HepG2 (cell line): ENCODE results near the gene TPSB2. TPM values are rescaled to one million over a fixed set of nuclear protein-coding genes. Genes with fewer than 3 reads are reported as not detected.

Source experiments
- ARNT ChIP-seq: fragments of 450-650 bp; IDR thresholded peaks from 2 replicates; pipeline ENCODE4 v1.6.1; 2017
- NR3C1 ChIP-seq: sonication (generic); formaldehyde crosslinking; IDR thresholded peaks from 2 replicates; pipeline ENCODE4 v1.4.0; 2020; ENCODE audit warnings: missing genetic modification reagents
- SNAPC2 ChIP-seq: sonication (generic); formaldehyde crosslinking; IDR thresholded peaks from 2 replicates; pipeline ENCODE4 v1.8.1; 2022; ENCODE audit warnings: mild to moderate bottlenecking, missing genetic modification reagents
- ZBTB20 ChIP-seq: sonication (generic); formaldehyde crosslinking; IDR thresholded peaks from 2 replicates; pipeline ENCODE4 v1.8.1; 2023; ENCODE audit warnings: missing genetic modification reagents, low read depth, mild to moderate bottlenecking, borderline replicate concordance
- ZNF350 ChIP-seq: sonication (generic); formaldehyde crosslinking; IDR thresholded peaks from 2 replicates; pipeline ENCODE4 v1.4.0; 2020; ENCODE audit warnings: mild to moderate bottlenecking, low read depth, missing genetic modification reagents, borderline replicate concordance
- ZNF407 ChIP-seq: sonication (generic); formaldehyde crosslinking; IDR thresholded peaks from one replicate; pipeline ENCODE4 v1.5.1; 2020; ENCODE audit warnings: mild to moderate bottlenecking, missing genetic modification reagents; ENCODE audit errors: not compliant biosample characterization
- ZNF468 ChIP-seq: sonication (generic); formaldehyde crosslinking; IDR thresholded peaks from 2 replicates; pipeline ENCODE4 v1.8.0; 2022; ENCODE audit warnings: mild to moderate bottlenecking, moderate library complexity, missing genetic modification reagents
- ZNF577 ChIP-seq: sonication (generic); formaldehyde crosslinking; IDR thresholded peaks from 2 replicates; pipeline ENCODE4 v1.4.0; 2020; ENCODE audit warnings: mild to moderate bottlenecking, low read depth, missing genetic modification reagents, borderline replicate concordance
- polyA plus RNA-seq, 8 experiments: library from polyadenylated mRNA; depleted of rRNA in 3 of 8; stranded (reverse) in 7 of 8; unstranded in 1 of 8; fragments of >200 nt; fragmentation: Illumina TruSeq in 4 of 8; extraction: Trizol in 4 of 8; gene quantifications; 2 replicates each; pipeline versions ENCODE4 v1.2.1 to v1.2.3, GENCODE V29; 2011 to 2016; ENCODE audit warnings: low read depth in 4 of 8, missing spikeins in 1 of 8, mixed read lengths in 1 of 8; ENCODE audit not compliant: insufficient read depth in 1 of 8
- total RNA-seq, 5 experiments: library from RNA; depleted of rRNA; stranded (reverse); fragments of >200 nt; fragmentation: Illumina TruSeq; extraction: Trizol; gene quantifications; 2 replicates each; pipeline ENCODE4 v1.2.3, GENCODE V29; 2016; ENCODE audit warnings: low read depth in 1 of 5
- TF ChIP-seq, protein P1 (sequence below): IDR thresholded peaks from 2 replicates; pipeline ENCODE4 v1.6.1; 2018; ENCODE audit warnings: missing genetic modification reagents, mild to moderate bottlenecking, missing compliant biosample characterization

TPSB2 gene
- total and polyA plus RNA-seq, 2 of the 13 experiments (the other 11 are each of a cell fraction or from before 2014, with no cell fraction given) = not detected

GRCh38 chr16:1218930-1219611, 10.9 kb downstream of the TPSB2 start (continued):
- TF ChIP-seq ZNF407 = no peak
- TF ChIP-seq, protein P1, sequence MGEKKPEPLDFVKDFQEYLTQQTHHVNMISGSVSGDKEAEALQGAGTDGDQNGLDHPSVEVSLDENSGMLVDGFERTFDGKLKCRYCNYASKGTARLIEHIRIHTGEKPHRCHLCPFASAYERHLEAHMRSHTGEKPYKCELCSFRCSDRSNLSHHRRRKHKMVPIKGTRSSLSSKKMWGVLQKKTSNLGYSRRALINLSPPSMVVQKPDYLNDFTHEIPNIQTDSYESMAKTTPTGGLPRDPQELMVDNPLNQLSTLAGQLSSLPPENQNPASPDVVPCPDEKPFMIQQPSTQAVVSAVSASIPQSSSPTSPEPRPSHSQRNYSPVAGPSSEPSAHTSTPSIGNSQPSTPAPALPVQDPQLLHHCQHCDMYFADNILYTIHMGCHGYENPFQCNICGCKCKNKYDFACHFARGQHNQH = no peak
- TF ChIP-seq ZBTB20 (CRISPR knock-in tag) = no peak
- no peak for TF ChIP-seq NR3C1
- no peak for TF ChIP-seq ZNF577 (CRISPR knock-in tag)
- no peak for TF ChIP-seq ARNT
- TF ChIP-seq ZNF468 (CRISPR knock-in tag) = no peak
- TF ChIP-seq ZNF350 (CRISPR knock-in tag) = no peak
- TF ChIP-seq SNAPC2 = no peak
